ENCODE results near the gene PDE9A.
"Not testable (repeated sequence)": the region's sequence is repeated elsewhere in the genome, so short reads cannot be mapped to it uniquely, and the experiment has no call there.

PDE9A gene

DNA sequence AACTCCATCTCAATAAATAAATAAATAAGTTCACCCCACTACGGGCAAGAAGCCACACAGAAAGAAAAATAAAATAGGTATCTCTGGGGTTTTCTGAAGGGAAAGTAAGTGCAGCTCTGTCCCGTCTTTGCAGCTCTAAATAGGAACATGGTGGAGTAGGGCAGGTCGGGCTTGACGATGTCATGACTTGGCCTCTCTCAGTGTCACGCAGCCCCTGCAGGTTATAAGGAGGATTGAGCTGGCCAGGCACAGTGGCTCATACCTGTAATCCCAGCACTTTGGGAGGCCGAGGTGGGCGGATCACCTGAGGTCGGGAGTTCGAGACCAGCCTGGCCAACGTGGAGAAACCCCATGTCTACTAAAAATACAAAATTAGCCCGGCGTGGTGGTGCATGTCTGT, 67.1 kb downstream of the PDE9A start:
- DNase-seq = not testable (repeated sequence)

DNA sequence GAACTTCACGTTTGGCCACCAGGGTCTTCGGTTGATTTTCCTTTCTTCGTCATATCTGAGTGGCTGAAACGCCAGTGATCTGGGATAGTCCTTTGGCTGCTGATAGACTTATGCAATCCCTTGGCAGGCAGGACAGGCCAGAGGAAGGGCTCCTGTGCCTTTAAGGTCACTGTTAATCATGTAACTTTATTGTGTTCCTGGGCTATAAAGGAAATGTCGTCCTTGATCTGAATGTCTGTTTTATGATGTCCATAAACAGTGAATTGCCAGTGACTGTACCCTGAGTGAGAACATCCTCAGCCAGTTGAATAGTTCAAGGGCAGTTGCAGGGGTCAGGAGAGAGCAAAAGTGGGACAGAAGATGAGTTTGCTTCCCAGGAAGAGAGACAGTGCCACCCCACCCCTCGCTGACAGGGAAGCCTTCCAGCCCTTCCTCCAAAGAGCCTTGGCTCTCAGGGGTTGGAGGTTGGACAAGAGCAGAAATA, 68.0 kb downstream of the PDE9A start:
- DNase-seq = no peak

DNA sequence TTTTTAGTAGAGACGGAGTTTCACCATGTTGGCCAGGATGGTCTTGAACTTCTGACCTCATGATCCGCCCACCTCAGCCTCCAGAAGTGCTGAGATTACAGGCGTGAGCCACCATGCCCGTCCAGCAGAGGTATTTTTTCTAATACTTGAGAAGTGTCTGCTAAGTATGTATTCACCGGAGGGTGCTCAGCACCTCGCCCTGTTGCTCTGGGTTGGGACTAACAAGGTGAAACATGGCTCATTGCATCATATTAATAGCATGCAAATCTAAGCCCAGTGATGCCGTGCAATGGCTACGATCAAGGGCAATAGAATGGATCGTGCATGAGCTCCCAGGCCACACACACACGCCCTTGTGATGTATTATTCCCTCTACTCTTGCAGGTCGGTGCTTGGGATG, 68.7 kb downstream of the PDE9A start:
- no peak for DNase-seq

DNA sequence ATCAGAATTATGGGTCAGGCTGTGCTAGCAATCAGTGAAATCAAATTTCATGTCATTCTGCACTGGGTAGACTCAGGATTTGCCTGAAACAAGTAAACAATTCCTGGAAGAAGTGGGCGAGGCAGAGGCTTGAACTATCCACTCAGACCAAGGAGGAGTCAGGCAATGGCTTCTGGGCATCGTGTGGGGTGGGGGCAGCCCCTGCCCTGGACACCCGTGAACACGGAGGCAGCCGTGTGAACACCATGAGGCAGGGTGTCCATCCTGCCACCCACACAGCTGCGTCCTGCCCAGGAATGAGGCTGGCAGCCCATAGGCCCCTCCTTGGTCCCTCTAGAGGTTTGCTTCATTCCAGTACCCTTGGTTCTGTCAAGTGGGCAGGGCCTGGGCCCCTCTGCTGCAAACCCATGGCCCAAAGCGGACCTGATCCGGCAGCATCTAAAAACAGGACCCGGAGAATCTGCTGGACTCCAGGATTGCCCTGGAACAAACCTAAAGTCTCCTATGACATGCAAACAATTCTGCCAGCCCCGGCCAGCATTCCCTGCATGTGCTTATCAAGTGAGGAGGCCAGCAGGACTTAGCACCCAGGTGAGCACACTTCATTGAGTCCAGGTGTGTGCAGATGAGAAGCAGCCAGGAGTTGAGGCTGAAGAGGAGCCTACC, 69.5 kb downstream of the PDE9A start:
- DNase-seq = no peak

DNA sequence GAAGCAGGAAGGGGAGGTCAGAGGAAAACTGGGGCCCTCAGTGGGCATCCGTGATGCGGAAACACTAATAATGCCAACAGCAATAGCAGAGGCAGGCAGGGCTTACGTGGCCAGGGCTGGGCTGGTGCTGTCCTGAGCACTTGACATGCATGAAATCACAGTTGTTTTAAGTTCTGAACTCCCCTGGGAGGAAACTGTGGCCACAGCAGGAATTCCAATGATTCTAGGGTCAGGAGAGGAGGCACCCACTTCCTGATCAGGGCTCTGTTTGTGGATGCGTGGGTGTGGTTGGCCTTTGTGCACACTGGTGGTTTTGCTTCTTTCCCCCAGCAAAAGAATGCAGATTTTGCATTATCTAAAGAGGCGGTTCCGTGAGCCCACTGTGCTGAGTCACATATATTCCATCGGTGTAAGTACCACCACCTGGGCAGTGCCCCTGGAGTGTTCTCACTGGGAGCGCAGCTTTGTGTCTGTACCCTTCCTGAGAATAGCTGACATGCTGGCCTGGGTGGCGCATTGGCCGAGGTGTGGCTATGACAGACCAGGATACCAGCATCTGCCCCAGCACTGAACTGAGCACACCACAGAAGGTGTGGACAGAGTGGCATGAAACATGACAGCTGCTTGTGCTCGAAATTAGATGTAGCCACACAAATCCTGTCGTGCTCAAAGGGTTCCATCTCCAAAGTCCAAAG, 71.0 kb downstream of the PDE9A start:
- DNase-seq = no peak

DNA sequence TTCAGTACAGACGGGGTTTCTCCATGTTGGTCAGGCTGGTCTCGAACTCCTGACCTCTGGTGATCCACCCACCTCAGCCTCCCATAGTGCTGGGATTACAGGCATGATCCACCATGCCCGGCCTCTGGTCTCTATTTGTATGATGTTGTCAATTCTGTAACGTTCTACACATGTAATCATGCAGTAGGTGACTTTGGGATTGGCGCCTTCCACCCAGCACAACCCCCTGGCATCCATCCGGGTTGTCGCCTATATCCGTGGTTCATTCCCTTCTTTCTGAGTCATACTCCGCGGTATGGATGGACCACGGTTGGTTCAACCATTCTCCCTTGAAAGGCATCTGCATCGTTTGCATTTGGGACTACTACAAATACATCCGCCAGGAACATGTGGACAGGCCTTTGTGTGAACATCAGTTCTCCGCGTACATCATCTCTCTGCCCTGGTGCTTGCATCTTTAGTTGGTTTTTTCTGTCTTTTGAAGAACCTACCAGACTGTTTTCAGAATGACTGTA, 72.1 kb downstream of the PDE9A start:
- DNase-seq = no peak

DNA sequence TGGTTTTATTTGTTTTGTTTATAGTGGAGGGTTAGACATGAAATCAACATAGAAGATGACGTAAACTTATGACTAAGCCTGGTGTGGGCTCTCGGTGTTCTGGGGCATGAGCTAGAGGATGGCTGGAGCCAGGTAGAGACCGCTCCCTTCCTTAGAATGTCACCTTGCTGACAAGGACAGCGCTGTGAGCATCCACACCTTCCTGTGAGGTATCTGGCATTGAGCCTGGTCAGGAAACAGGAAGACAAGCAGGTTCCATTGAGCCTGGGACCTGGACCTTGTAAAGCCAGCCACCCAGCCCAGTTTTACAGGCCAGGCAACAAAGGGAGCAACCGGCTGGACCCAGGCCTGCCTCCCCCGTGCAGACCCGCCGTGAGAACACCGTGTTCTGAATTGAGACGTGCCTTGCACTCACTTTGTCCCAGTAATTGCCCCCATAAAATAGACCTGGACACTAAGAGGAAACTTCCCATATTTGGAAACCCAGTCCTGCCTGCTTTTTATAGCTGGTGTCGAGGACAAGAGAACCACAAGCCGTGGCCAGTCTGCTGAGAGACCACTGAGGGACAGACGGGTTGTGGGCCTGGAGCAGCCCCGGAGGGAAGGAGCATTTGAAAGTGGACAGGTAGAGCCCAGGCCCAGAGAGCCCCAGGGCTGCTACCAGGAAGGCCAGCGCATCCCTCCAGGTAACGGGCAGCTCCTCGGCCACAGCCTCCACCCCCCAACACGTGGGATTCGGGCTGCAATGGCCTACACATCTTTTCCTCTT, 78.0 kb downstream of the PDE9A start:
- DNase-seq = no peak

DNA sequence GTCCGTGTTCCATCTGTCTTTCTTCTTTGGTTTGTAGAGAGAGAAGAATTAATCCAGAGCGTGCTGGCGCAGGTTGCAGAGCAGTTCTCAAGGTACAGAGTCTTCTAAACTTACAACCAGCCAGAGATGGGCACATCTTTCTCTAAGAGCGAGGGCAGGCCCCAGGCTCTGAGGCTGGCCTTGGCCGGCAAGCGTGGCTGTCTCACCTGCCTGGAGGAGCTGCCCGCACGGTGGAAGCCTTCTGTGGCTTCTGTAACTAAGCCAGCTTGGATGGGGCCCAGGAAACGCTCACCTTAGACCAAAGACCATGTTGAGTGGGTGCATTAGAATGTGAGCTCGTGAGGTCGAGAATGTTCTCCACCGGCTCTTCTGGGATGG, 78.6 kb downstream of the PDE9A start:
- DNase-seq = no peak

DNA sequence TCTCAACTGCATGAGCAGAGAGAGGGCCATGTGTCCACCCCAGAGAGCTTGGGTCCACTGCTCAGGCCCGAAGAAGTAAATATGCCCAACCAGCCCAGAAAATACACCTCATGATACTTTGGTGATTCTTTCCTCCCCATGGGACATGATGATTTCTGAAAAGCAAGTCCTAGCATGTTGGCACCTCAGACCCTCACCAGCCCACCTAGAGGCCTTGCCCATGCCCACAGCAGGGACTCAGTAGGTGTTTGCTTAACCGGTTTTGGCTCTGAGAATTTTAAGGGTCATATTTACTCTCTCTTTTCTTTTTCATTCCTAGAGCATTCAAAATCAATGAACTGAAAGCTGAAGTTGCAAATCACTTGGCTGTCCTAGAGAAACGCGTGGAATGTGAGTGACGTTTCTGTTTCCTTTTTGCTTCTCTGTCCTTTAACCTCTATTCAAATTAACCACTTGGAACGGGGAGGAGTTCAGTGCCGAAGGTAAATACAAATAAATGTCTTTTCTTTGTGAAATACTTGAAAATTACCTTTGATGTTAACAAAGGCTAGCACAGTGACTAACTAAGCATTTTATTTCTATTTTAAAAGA, 79.7 kb downstream of the PDE9A start:
- DNase-seq = no peak

DNA sequence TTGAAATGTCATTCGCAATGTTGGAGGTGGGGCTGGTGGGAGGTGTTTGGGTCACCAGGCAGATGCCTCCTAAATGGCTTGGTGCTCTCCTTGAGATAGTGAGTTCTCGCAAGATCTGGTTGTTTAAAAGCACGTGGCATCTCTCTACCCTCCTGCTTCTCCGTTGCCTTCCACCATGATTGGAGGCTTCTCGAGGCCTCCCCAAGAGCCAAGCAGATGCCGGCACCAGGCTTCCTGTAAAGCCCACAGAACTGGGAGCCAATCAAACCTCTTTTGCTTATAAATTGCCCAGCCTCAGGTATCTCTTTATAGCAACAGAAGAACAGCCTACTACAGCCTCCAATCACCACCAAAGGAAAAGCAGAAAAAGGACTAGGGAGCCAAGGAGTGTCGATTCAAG, 80.5 kb downstream of the PDE9A start:
- DNase-seq = no peak

DNA sequence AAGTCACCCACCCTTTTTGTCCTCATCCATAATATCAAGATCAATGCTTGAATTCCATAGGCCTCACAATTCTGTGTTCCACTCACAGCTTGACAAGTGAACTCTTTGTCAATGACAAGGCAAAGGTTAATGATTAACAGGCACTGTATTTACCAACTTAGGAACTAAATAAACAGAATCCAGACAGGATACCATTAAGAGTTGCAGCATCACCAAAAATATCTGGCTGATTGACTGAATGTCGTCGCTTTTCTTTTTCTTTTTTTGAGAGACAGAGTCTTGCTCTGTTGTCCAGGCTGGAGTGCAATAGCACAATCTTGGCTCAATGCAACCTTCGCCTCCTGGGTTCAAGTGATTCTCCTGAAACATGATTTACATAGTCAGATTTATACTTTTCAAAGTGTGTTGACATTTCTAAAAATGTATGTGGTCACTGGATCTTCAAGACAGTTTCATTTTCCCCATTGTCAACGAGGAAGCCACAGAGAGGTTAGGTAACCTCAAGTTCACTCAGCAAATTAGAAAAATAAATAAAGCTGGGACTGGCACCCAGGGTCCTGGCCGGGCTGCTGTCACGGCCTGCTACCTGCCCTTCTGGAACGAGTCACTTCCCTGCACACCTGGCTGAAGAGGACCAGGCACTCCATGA, 81.0 kb downstream of the PDE9A start:
- DNase-seq = no peak

DNA sequence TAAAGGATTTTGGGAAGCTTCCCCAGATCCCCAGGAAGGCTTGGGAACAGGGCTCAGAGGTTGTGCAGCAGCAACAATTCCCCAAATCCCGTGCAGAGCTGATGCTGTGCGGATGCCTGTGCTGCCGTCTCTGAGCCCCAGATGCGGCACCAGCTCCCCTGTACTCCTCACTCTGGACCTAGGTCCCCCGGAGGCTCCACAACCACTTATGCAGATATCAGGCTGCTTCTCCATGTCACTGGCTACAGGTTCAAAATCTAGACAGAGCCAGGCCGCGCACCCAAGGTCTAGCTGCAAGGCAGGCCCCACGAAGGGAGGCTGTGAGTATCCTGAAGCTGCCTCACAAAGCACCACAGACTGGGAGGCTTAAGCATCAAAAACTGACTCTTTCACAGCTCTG, 81.6 kb downstream of the PDE9A start:
- DNase-seq = no peak

DNA sequence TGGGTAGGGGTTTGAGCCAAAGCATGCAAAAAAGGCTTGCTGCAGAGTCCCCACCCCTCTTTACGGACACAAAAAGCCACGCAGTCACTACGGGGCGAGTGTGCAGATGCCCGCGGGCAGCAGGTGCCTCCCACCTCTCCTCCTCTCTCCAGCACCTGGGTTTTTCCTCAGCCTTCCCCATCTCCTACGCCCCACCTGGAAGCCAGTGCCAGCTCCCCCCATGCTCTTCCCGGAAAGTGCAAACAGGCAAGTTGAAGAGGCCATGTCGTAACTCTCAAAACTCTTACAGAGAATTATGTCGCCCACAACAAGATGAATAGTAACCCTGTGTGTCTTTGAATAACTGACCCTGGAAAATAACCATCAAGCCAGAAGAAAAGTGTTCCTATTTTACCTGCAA, 82.5 kb downstream of the PDE9A start:
- DNase-seq = no peak

DNA sequence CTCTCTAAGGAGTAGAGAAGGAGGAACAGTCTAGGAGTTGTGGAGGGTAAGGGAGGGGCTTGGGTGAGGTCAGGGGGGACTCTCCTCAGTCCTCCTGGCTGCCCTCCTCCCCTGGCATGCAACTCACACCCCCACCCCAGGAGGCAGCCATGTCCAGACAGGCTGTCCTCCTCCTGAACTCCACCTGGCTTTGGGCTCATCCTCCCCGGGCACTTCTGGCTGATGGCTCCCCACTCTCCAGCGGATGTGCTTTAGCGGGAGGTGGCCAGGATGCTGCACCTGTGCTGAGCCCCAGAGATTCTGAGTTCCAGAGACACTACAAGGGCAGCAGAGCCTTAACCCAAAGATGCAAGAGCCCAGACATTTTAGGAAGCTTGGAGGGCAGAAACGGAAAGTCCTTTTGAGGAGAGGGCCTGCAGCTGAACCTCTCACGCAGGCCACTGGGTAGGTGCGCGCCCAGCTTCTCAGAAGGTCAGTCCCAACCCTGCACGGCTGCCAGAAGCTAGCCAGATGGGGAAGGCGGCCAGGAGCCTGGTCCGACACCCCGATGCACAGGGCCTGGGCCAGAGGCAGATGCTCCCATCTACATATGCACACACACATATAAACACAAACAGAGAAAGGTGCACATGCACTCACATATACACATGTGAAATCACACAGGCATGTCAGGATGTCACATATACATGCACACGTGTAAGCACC, 83.4 kb downstream of the PDE9A start:
- no peak for DNase-seq

DNA sequence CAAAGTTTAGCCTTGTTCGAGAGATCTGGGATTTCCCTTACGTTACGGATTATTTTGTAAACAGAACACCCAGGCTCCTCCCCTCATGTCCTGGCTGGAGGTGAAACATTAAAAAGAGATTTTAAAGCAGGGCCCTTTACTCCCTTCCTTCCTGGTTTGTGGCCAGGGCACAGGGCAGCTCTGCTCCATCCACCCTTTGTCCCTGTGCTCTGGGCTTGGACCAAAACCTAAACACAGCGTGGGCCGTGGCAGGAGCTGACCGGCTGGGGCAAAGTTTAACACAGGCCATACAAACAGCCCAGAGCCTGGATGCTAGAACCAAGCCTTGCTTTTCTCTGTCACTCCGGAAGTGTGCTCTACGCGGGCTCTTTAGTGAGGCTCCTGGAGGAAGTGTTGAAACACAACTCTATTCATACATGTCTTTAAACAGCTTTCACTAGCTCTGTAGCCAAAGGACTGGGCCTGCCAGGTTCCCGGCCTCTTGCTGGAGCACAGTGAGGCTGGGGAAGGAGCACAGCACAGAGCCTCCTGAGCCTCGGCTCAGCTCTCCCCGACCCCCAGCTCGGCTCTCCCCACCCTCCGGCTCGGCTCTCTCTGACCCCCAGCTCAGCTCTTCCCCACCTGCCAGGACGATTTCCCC, 84.7 kb downstream of the PDE9A start:
- no peak for DNase-seq

DNA sequence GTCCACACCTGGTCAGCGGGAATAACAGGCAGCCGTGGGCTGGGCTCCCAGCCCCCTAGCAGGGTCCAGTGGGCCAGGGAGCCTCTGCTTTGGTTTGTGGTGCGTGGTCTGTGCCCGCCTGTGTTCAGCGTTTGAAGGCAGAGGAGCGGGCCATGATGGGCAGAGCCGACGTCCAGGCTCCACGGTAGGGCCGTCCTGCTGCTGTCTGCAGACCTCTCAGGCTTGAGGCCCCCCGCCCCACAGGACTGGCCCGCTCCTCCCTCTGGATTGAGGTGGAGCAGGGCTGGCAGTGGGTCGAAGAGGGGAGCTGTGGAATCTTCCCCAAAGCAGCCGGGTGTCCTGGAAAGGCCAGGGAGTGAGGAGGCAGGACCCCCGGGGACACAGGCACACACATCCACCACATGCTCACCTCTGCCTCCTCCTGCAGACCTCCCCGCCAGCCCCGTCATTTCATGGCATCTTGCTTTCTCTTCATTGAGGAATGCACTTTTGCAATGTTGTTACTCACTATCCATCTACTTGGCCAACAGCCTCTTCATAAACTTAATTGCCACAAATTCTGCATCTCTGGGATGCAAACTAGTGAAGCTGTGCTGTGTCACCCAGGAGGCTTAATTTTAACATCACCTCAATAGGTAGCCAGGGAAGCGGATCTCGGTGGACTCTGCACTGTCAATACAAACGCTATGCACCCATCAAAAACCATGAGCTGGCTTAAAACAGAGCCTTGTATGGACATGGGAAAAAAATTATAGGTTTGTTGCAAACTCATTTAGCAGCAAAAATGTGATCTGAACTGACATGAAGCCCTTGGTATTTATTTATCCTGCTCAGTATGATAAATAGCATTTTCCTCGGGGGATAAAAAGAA, 85.9 kb downstream of the PDE9A start:
- DNase-seq = no peak

DNA sequence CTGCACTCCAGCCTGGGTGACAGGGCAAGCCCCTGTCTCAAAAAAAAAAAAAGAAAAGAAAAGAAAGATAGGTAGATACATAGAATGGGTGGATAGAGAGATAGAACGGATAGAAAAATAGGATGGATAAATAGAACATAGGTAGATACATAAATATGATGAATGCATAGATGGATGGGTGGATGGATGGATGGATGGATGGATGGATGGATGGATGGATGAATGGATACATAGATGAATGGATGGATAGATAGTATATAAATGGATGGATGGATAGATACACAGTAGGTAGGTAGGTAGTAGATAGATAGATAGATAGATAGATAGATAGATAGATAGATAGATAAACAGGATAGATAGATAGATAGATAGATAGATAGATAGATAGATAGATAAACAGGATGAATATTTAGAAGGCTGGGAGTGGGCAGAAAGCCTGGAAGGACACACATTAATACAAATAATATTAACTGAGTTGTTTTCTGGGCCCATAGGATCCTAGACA, 87.0 kb downstream of the PDE9A start:
- DNase-seq = no peak

DNA sequence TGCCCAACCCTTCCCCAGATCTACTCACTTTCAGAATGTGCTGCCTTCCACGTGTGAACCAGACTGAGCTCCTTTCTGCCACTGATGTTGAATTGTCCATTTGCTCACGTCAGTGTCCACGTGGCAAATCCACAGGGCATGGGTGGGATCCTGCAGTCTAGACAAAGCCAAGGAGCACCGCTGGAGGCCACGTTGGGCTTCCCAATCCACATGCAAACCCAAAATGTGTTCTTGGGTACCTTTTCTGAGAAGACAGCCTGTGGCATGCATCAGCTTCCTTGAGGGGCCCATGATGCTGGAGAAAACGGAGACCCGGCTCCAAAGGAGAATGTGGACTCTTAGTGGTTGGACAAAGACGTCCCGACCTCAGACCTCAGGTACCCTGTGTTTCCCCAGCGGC, 87.6 kb downstream of the PDE9A start:
- DNase-seq = no peak

DNA sequence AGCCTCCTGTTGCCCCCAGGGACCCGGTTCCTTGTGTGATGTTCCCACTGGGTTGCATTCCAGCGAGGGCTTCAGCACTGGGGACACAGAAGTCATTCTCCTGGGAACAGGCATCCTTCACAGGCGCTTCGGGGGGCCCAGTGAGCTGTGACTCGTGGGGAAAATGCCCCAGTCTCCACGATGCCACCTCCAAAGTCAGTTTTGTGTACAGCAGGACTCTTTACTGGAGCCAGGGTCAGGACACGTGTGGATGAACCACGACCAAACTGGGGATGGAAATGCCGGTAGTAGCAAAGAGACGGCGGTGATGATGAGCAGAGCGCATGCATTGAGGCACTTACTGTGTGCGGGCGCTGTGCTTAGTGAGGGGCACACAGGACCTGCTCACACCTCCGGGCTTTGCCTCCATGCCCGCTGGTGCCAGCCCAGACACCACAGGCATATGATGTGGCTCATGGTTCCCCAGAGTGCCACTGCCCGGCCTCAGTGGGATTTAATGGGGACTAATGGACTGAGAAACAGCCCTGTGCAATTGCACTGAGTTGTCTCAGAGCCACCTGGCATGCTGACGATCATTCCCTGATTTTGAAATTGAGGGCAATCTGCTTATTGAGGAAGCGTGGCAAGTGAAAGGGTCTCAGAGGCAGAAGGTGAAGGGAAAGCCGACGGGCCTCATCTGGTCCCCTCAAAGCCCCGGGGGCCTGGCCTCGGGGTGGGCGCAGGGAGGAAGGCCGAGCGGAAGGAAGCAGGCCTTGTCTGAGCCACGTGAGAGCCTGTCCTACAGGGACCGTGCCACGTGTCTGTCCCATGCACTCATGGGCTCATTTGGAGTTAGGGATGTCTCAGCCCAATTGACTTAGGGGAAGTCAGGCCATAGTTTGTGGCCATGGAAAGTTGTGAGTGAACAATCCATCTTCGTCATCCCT, 91.4 kb downstream of the PDE9A start:
- no peak for DNase-seq
